H9 (cell line): ENCODE measurements around the gene MEIS3. TPM values are rescaled to one million over a fixed set of nuclear protein-coding genes. Genes with fewer than 3 reads are reported as not detected.

Experiments
- DNase-seq: peaks from one replicate; pipeline ENCODE4 v3.0.0-alpha.2; 2017
- H2AFZ ChIP-seq: one replicate; pipeline ENCODE4 v1.6.1; 2013; ENCODE audit warnings: mild to moderate bottlenecking, low read length, control low read depth, moderate library complexity
- H2AK5ac ChIP-seq: 2 replicates; pipeline ENCODE4 v1.6.1; 2013; ENCODE audit warnings: low read length, control low read depth, mixed read lengths; ENCODE audit not compliant: insufficient read length
- H2BK120ac ChIP-seq: one replicate; pipeline ENCODE4 v1.6.1; 2013; ENCODE audit warnings: low read depth, mild to moderate bottlenecking, low read length, control low read depth, inconsistent platforms; ENCODE audit not compliant: poor library complexity, severe bottlenecking
- H2BK12ac ChIP-seq: 2 replicates; pipeline ENCODE4 v1.6.1; 2013; ENCODE audit warnings: low read length, control low read depth, mixed read lengths, low read depth; ENCODE audit not compliant: insufficient read length
- H2BK15ac ChIP-seq: 2 replicates; pipeline ENCODE4 v1.6.1; 2013; ENCODE audit warnings: low read depth, low read length, control low read depth
- H2BK20ac ChIP-seq: one replicate; pipeline ENCODE4 v1.6.1; 2013; ENCODE audit warnings: low read depth, mild to moderate bottlenecking, low read length, control low read depth, inconsistent platforms; ENCODE audit not compliant: poor library complexity, severe bottlenecking
- H2BK5ac ChIP-seq: 2 replicates; pipeline ENCODE4 v1.6.1; 2013; ENCODE audit warnings: low read length, control low read depth, mixed read lengths; ENCODE audit not compliant: insufficient read length
- H3K14ac ChIP-seq: 2 replicates; pipeline ENCODE4 v1.6.1; 2013; ENCODE audit warnings: low read length, control low read depth; ENCODE audit not compliant: insufficient read depth
- H3K18ac ChIP-seq: 2 replicates; pipeline ENCODE4 v1.6.1; 2013; ENCODE audit warnings: low read depth, mild to moderate bottlenecking, mixed read lengths, low read length, control low read depth; ENCODE audit not compliant: insufficient read length
- H3K23ac ChIP-seq: 2 replicates; pipeline ENCODE4 v1.6.1; 2013; ENCODE audit warnings: low read length, control low read depth, mixed read lengths, low read depth; ENCODE audit not compliant: insufficient read length
- H3K23me2 ChIP-seq: 2 replicates; pipeline ENCODE4 v1.6.1; 2013; ENCODE audit warnings: low read depth, mild to moderate bottlenecking, mixed read lengths, low read length, control low read depth; ENCODE audit not compliant: insufficient read length, poor library complexity, severe bottlenecking
- H3K27ac ChIP-seq: 2 replicates; pipeline ENCODE4 v1.5.1; 2013; ENCODE audit warnings: low read length, control low read depth, mixed read lengths, low read depth; ENCODE audit not compliant: insufficient read length
- H3K27me3 ChIP-seq: 2 replicates; pipeline ENCODE4 v1.6.1; 2013; ENCODE audit warnings: low read length, control low read depth, inconsistent platforms; ENCODE audit not compliant: insufficient read depth
- H3K4ac ChIP-seq: 2 replicates; pipeline ENCODE4 v1.6.1; 2013; ENCODE audit warnings: low read depth, mild to moderate bottlenecking, control low read depth, inconsistent platforms, low read length, moderate library complexity
- H3K4me1 ChIP-seq: 2 replicates; pipeline ENCODE4 v1.6.1; 2013; ENCODE audit warnings: low read length, control low read depth, inconsistent platforms; ENCODE audit not compliant: insufficient read depth
- H3K4me2 ChIP-seq: 2 replicates; pipeline ENCODE4 v1.6.1; 2013; ENCODE audit warnings: low read length, control low read depth, mixed read lengths; ENCODE audit not compliant: insufficient read length, insufficient read depth
- H3K56ac ChIP-seq: 2 replicates; pipeline ENCODE4 v1.6.1; 2013; ENCODE audit warnings: low read depth, mild to moderate bottlenecking, mixed read lengths, low read length, control low read depth; ENCODE audit not compliant: insufficient read length
- H3K79me1 ChIP-seq: 2 replicates; pipeline ENCODE4 v1.6.1; 2013; ENCODE audit warnings: low read depth, mild to moderate bottlenecking, moderate library complexity, low read length, control low read depth, inconsistent platforms; ENCODE audit not compliant: insufficient read depth, poor library complexity, severe bottlenecking
- H3K79me2 ChIP-seq: 2 replicates; pipeline ENCODE4 v1.6.1; 2013; ENCODE audit warnings: low read length, control low read depth, inconsistent platforms; ENCODE audit not compliant: insufficient read depth
- H3K9ac ChIP-seq: 2 replicates; pipeline ENCODE4 v1.6.1; 2013; ENCODE audit warnings: low read length, control low read depth, mixed read lengths; ENCODE audit not compliant: insufficient read length; ENCODE audit errors: extremely low read depth
- H3K9me3 ChIP-seq: one replicate; pipeline ENCODE4 v1.6.1; 2013; ENCODE audit warnings: low read depth, low read length, inconsistent platforms; ENCODE audit not compliant: control insufficient read depth
- H3T11ph ChIP-seq: one replicate; pipeline ENCODE4 v1.6.1; 2013; ENCODE audit warnings: mild to moderate bottlenecking, low read length, control low read depth, inconsistent platforms
- H4K20me1 ChIP-seq: one replicate; pipeline ENCODE4 v1.6.1; 2013; ENCODE audit not compliant: control insufficient read depth, insufficient read length, insufficient read depth
- H4K5ac ChIP-seq: 2 replicates; pipeline ENCODE4 v1.6.1; 2013; ENCODE audit warnings: low read depth, mild to moderate bottlenecking, mixed read lengths, low read length, control low read depth; ENCODE audit not compliant: insufficient read length
- H4K8ac ChIP-seq: replicated peaks from 2 replicates; pipeline ENCODE4 v1.6.1; 2013; ENCODE audit warnings: low read length, control low read depth, mixed read lengths, low read depth; ENCODE audit not compliant: insufficient read length
- H4K91ac ChIP-seq: 2 replicates; pipeline ENCODE4 v1.6.1; 2013; ENCODE audit warnings: low read depth, mild to moderate bottlenecking, moderate library complexity, mixed read lengths, low read length, control low read depth; ENCODE audit not compliant: insufficient read length
- H3K27ac Mint-ChIP-seq, 3 experiments: 2 replicates in 2 of 3; 3 replicates in 1 of 3; pipeline ENCODE4 v1.8.0; 2020 to 2021; ENCODE audit warnings: mixed read lengths in 3 of 3, mild to moderate bottlenecking in 1 of 3, moderate library complexity in 1 of 3
- H3K27me3 Mint-ChIP-seq: 2 replicates; pipeline ENCODE4 v1.8.0; 2021; ENCODE audit warnings: low read depth, mild to moderate bottlenecking, moderate library complexity, mixed read lengths
- H3K36me3 Mint-ChIP-seq, 3 experiments: 2 replicates in 2 of 3; 3 replicates in 1 of 3; pipeline ENCODE4 v1.8.0; 2020 to 2021; ENCODE audit warnings: low read depth in 3 of 3, mixed read lengths in 3 of 3; ENCODE audit not compliant: insufficient read depth in 1 of 3
- H3K4me1 Mint-ChIP-seq, 2 experiments: 2 replicates each; pipeline ENCODE4 v1.8.0; 2020; ENCODE audit warnings: mixed read lengths in 2 of 2
- H3K4me3 Mint-ChIP-seq, 2 experiments: 2 replicates in 1 of 2; 3 replicates in 1 of 2; pipeline ENCODE4 v1.8.0; 2020 to 2021; ENCODE audit warnings: mild to moderate bottlenecking in 2 of 2, mixed read lengths in 2 of 2, moderate library complexity in 1 of 2
- H3K9me3 Mint-ChIP-seq, 2 experiments: 2 replicates in 1 of 2; 3 replicates in 1 of 2; pipeline ENCODE4 v1.8.0; 2020; ENCODE audit warnings: mild to moderate bottlenecking in 2 of 2, mixed read lengths in 2 of 2, moderate library complexity in 1 of 2
- WGBS: extraction: QIAGEN DNeasy Blood & Tissue Kit; methylation state at CpG from one replicate; pipeline ENCODE4 v1.1.7; 2013; ENCODE audit warnings: missing lambda C conversion rate, low lambda C conversion rate, mixed read lengths; ENCODE audit not compliant: insufficient read length; ENCODE audit errors: extremely low coverage; 5-methylcytosine and 5-hydroxymethylcytosine counted together
- total RNA-seq: library from RNA; stranded (reverse); gene quantifications from 2 replicates; pipeline ENCODE4 v1.2.1, GENCODE V29; 2021
- TF ChIP-seq, protein P1 (sequence below): fragments of 200-600 bp; sonication (generic); conservative IDR thresholded peaks from 3 replicates; pipeline ENCODE4 v1.8.0; 2021; ENCODE audit warnings: antibody characterized with exemption, mild to moderate bottlenecking

The MEIS3 gene
- total RNA-seq, 1 experiment from 2014 or later: 44.0 TPM

DNA sequence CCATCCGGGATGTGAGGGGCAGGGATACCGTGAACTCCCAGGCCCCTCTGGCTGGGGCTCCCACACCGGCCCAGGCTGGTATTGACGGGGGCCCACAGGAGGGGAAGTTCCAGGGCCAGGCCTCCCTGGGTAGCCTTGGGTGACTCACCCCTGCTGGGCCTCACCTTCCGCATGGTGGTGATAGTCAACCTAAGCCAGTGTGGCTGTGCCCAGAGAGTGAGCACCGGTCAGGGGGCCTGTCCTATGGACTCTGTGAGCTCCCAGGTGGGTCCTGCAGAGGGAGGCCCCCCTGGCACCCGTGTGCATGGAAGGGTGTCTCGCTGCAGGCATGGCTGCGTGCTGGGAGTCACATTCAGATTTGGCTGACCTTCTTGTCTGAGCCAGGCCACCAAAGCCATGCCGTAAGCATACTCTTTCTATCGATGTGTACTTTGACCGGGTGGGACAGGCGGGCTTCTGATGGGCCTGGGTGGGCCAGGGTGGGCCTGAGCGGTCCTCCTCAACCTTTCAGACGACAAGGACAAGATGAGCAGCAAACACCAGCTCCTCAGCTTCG lies 42.7 kb downstream of the MEIS3 start:
- Histone ChIP-seq H3K9me3 (no peaks in the 10 kb centered on the region), H3K18ac (no peak overlapping the region), H3K27ac (no peak overlapping the region), H4K8ac (no peak overlapping the region), H4K20me1 (no peaks in the 10 kb centered on the region), H3K9ac (no peak overlapping the region), H2AFZ (no peak overlapping the region), H3T11ph (no peak overlapping the region), H3K14ac (no peak overlapping the region), H3K4me1 (no peaks in the 10 kb centered on the region), H2BK20ac (no peak overlapping the region), H3K79me1 (no peaks in the 10 kb centered on the region), H2BK15ac (no peak overlapping the region), H3K79me2 (no peaks in the 10 kb centered on the region), H2BK12ac (no peak overlapping the region), H3K23ac (no peak overlapping the region), H3K56ac (no peak overlapping the region), H3K4ac (no peak overlapping the region), H2BK5ac (no peak overlapping the region), H3K23me2 (no peaks in the 10 kb centered on the region), H3K27me3 (no peaks in the 10 kb centered on the region), H3K4me2 (no peak overlapping the region), H2BK120ac (no peak overlapping the region), H4K91ac (no peak overlapping the region), H4K5ac (no peak overlapping the region), H2AK5ac (no peak overlapping the region)
- TF ChIP-seq, protein P1, sequence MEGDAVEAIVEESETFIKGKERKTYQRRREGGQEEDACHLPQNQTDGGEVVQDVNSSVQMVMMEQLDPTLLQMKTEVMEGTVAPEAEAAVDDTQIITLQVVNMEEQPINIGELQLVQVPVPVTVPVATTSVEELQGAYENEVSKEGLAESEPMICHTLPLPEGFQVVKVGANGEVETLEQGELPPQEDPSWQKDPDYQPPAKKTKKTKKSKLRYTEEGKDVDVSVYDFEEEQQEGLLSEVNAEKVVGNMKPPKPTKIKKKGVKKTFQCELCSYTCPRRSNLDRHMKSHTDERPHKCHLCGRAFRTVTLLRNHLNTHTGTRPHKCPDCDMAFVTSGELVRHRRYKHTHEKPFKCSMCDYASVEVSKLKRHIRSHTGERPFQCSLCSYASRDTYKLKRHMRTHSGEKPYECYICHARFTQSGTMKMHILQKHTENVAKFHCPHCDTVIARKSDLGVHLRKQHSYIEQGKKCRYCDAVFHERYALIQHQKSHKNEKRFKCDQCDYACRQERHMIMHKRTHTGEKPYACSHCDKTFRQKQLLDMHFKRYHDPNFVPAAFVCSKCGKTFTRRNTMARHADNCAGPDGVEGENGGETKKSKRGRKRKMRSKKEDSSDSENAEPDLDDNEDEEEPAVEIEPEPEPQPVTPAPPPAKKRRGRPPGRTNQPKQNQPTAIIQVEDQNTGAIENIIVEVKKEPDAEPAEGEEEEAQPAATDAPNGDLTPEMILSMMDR: no peak
- Mint-ChIP-seq H3K9me3 (no peaks in the 10 kb centered on the region), H3K4me3 (no peak overlapping the region), H3K27me3 (no peaks in the 10 kb centered on the region), H3K36me3 (peaks cover 32 to 82% (median 59%) of the 10 kb centered on the region in 3 experiments; a peak in 6 of 7 replicates), H3K27ac (no peak overlapping the region), H3K4me1 (no peaks in the 10 kb centered on the region)
- DNase-seq: no peak
- WGBS: no CpG with 5 or more reads among the region's 16 CpGs
